H1 (cell line): ENCODE measurements around the gene PTER. TPM values are rescaled to one million over a fixed set of nuclear protein-coding genes. Genes with fewer than 3 reads are reported as not detected.

Source experiments
- ATF2 ChIP-seq: IDR thresholded peaks from 2 replicates; pipeline ENCODE4 v1.6.1; 2012; ENCODE audit warnings: low read length, inconsistent platforms
- CHD7 ChIP-seq: fragments of 300-600 bp; sonication (generic); IDR thresholded peaks from 2 replicates; pipeline ENCODE4 v1.7.1; 2012; ENCODE audit warnings: low read length, moderate library complexity, mild to moderate bottlenecking, inconsistent platforms; ENCODE audit not compliant: insufficient replicate concordance
- KDM5A ChIP-seq: fragments of 200-600 bp; IDR thresholded peaks from 2 replicates; pipeline ENCODE4 v1.7.1; 2012; ENCODE audit warnings: mild to moderate bottlenecking, low read length, inconsistent platforms, mixed read lengths
- PHF8 ChIP-seq: fragments of 200-600 bp; sonication (generic); conservative IDR thresholded peaks from 2 replicates; pipeline ENCODE4 v1.7.1; 2012; ENCODE audit warnings: low read depth, mild to moderate bottlenecking, inconsistent platforms, low read length, moderate library complexity
- RFX5 ChIP-seq: IDR thresholded peaks from 2 replicates; pipeline ENCODE4 v1.6.1; 2011; ENCODE audit warnings: low read depth, low read length, improper control_type of control experiment, borderline replicate concordance
- SP2 ChIP-seq: IDR thresholded peaks from 2 replicates; pipeline ENCODE4 v1.6.1; 2012; ENCODE audit warnings: mild to moderate bottlenecking, low read length, inconsistent platforms
- SUZ12 ChIP-seq: fragments of 200-600 bp; sonication (generic); IDR thresholded peaks from 2 replicates; pipeline ENCODE4 v1.6.1; 2012; ENCODE audit warnings: mild to moderate bottlenecking, inconsistent platforms, low read length, moderate library complexity, mixed read lengths
- TBP ChIP-seq: IDR thresholded peaks from 2 replicates; pipeline ENCODE4 v1.6.1; 2011; ENCODE audit warnings: low read depth, low read length, improper control_type of control experiment
- polyA plus RNA-seq, 7 experiments: library from polyadenylated mRNA; depleted of rRNA in 3 of 7; stranded (reverse) in 5 of 7; unstranded in 2 of 7; fragments of >200 nt in 5 of 7; fragments of 200-250 nt in 2 of 7; gene quantifications; 1 replicate in 5 of 7; 2 replicates in 1 of 7; 4 replicates in 1 of 7; pipeline versions ENCODE4 v1.2.1 to v1.2.3, GENCODE V29; 2011 to 2013; ENCODE audit warnings: missing spikeins in 2 of 7, mixed read lengths in 2 of 7
- total RNA-seq: library from RNA; stranded (reverse); fragmentation: NEBNext Ultra II Directional; extraction: Animal tissue kit (Norgen Biotek cat#: 25700); gene quantifications from 2 replicates; pipeline ENCODE4 v1.2.1, GENCODE V29; 2021

The PTER gene
- total and polyA plus RNA-seq, 2 of the 8 experiments (the other 6 are each of a cell fraction or from before 2014, with no cell fraction given), result 4.4 to 7.8 TPM

- no peak for TF ChIP-seq SP2
- no peak for TF ChIP-seq RFX5
- TF ChIP-seq CHD7, result no peak
- no peak for TF ChIP-seq TBP
- TF ChIP-seq SUZ12, result no peak
- TF ChIP-seq PHF8, result no peak
- TF ChIP-seq ATF2, result no peak
- no peak for TF ChIP-seq KDM5A
Observed at GRCh38 chr10:16425449-16425848, 11.4 kb upstream of the PTER start (continued).
